ENCODE data around the gene SYNGR2. TPM values are rescaled to one million over a fixed set of nuclear protein-coding genes. Genes with fewer than 3 reads are reported as not detected.

Gene SYNGR2
- total RNA-seq, 4 donors from 2014 or later = 63.1 to 164 (median 124) TPM

- Histone ChIP-seq H3K4me1 (peaks cover 28 to 40% (median 32%) of the 10 kb centered on the region in 4 donors), H3K4me3 (no peak overlapping the region), H3K27ac (replicated peaks in 1 of 4) (no peak overlapping the region), H3K36me3 (no peaks in the 10 kb centered on the region), H3K27me3 (no peaks in the 10 kb centered on the region), H3K9me3 (no peaks in the 10 kb centered on the region)
- WGBS = 79% methylated on average over 14 of the region's 14 CpGs
- DNase-seq (ENCODE audit: extremely low spot score) = no peak
- no peak for TF ChIP-seq CTCF (IDR thresholded peaks at IDR 0.05)
- no peak for TF ChIP-seq POLR2A (IDR thresholded peaks at IDR 0.05; ENCODE audit: low read depth)
- no peak for TF ChIP-seq EP300 (IDR thresholded peaks at IDR 0.05)
- TF ChIP-seq POLR2AphosphoS5 (IDR thresholded peaks at IDR 0.05) = no peak
- intact Hi-C loops (cut with DNase I) = no loop called here
Observed at GRCh38 chr17:78148286-78149016, 19.9 kb upstream of the SYNGR2 start.

- Histone ChIP-seq H3K27me3 (no peaks in the 10 kb centered on the region), H3K4me1 (peaks cover 0 to 11% (median 4%) of the 10 kb centered on the region in 4 donors), H3K27ac (replicated peaks in 1 of 4) (no peak overlapping the region), H3K9me3 (no peaks in the 10 kb centered on the region), H3K4me3 (no peak overlapping the region), H3K36me3 (no peaks in the 10 kb centered on the region)
- no peak for TF ChIP-seq EP300 (IDR thresholded peaks at IDR 0.05)
- TF ChIP-seq CTCF (IDR thresholded peaks at IDR 0.05) = no peak
- TF ChIP-seq POLR2A (IDR thresholded peaks at IDR 0.05; ENCODE audit: low read depth) = no peak
- TF ChIP-seq POLR2AphosphoS5 (IDR thresholded peaks at IDR 0.05) = no peak
- intact Hi-C loops (cut with DNase I) = no loop called here
- no peak for DNase-seq (ENCODE audit: extremely low spot score)
- WGBS = 75% methylated on average over 6 of the region's 7 CpGs
Observed at GRCh38 chr17:78151514-78152008, 16.8 kb upstream of the SYNGR2 start.

GRCh38 chr17:78154903-78155811 is 13.2 kb upstream of the SYNGR2 start:
- 81% methylated on average over 11 of the region's 11 CpGs for WGBS
- Histone ChIP-seq H3K4me1 (peaks cover 0 to 11% (median 1%) of the 10 kb centered on the region in 4 donors), H3K27ac (replicated peaks in 1 of 4) (no peak overlapping the region), H3K4me3 (no peak overlapping the region), H3K36me3 (no peaks in the 10 kb centered on the region), H3K9me3 (no peaks in the 10 kb centered on the region), H3K27me3 (no peaks in the 10 kb centered on the region)
- no peak for TF ChIP-seq CTCF (IDR thresholded peaks at IDR 0.05)
- no peak for DNase-seq (ENCODE audit: extremely low spot score)
- intact Hi-C loops (cut with DNase I) = no loop called here

GRCh38 chr17:78159575-78160158 is 8.7 kb upstream of the SYNGR2 start:
- Histone ChIP-seq H3K4me3 (no peak overlapping the region), H3K4me1 (no peaks in the 10 kb centered on the region), H3K36me3 (no peaks in the 10 kb centered on the region), H3K9me3 (no peaks in the 10 kb centered on the region), H3K27me3 (no peaks in the 10 kb centered on the region), H3K27ac (replicated peaks in 1 of 4) (no peak overlapping the region)
- DNase-seq (ENCODE audit: extremely low spot score) = no peak
- intact Hi-C loops (cut with DNase I) = no loop called here
- WGBS = 79% methylated on average over 10 of the region's 10 CpGs
- TF ChIP-seq EP300 (IDR thresholded peaks at IDR 0.05) = no peak
- no peak for TF ChIP-seq POLR2AphosphoS5 (IDR thresholded peaks at IDR 0.05)
- TF ChIP-seq CTCF (IDR thresholded peaks at IDR 0.05) = no peak
